ENCODE results near the gene FAM124B.

FAM124B gene

DNA sequence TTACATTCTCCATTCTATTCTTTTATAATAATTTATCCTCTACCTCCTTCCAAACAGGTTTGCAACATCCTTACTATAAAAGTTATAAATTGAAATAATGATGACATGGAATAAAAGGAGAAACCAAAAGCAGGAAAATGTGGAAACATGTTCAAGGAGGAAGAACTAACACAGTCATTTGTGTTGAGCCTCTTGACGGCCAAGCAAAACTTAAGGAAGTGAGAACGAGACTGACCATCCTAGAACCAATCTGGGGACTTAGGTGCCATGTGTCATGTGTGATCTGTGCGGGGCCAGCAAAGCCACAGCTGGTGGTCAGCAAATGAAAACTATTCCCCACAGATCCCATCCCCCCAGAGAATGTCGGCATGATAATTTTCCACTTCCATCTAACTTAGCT is 25.6 kb upstream of the FAM124B start:
- H3K27ac Mint-ChIP-seq = no peak overlapping the region

DNA sequence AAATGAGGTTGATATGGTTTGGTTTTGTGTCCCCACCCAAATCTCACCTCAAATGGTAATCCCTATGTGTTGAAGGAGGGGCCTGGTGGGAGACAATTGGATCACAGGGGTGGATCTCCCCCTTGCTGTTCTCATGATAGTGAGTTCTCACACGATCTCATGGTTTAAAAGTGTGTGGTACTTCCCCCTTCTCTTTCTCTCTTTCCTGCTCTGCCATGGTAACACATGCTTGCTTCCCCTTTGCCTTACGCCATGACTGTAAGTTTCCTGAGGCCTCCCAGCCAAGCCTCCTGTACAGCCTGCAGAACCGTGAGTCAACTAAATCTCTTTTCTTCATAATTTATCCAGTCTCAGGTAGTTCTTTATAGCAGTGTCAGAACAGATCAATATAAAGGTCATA is 24.7 kb upstream of the FAM124B start:
- no peaks in the 10 kb centered on the region for H3K4me1 Mint-ChIP-seq
- no peak overlapping the region for H3K4me3 Mint-ChIP-seq
- DNase-seq = no peak
- no peak for ATAC-seq
- no peak overlapping the region for H3K27ac Mint-ChIP-seq
- H3K27me3 Mint-ChIP-seq = peaks cover 13% of the 10 kb centered on the region
- H3K9me3 Mint-ChIP-seq = peaks cover 21 to 25% of the 10 kb centered on the region in 2 donors

More for the DNA sequence above, 25.6 kb upstream of the FAM124B start:
- no peak for DNase-seq
- peaks cover 13% of the 10 kb centered on the region for H3K27me3 Mint-ChIP-seq
- H3K9me3 Mint-ChIP-seq = peaks cover 15 to 25% of the 10 kb centered on the region in 2 donors
- ATAC-seq = no peak
- H3K4me3 Mint-ChIP-seq = no peak overlapping the region
- H3K4me1 Mint-ChIP-seq = peaks cover 7% of the 10 kb centered on the region

DNA sequence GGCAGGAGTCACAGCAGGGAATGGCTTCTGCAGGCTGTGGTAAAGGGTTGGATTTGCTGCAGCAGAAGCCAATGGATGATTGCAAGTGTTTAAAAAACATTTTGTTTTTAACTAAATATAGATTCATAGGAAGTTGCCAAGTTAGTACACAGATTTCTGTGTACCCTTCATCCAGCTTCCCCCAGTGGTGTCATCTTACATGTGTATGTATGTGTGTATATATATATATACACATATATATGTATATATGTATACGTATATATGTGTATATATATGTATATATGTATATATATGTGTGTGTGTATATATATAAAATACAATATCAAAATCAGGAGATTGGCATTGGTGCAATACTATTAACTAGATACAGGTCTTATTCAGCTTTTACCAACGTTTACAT is 19.2 kb upstream of the FAM124B start:
- DNase-seq (no peak), ATAC-seq (no peak)
- no peaks in the 10 kb centered on the region for H3K27me3 Mint-ChIP-seq
- H3K27ac Mint-ChIP-seq = no peak overlapping the region
- no peak overlapping the region for H3K4me3 Mint-ChIP-seq
- no peaks in the 10 kb centered on the region for H3K4me1 Mint-ChIP-seq
- peaks cover 7 to 15% of the 10 kb centered on the region in 2 donors for H3K9me3 Mint-ChIP-seq

DNA sequence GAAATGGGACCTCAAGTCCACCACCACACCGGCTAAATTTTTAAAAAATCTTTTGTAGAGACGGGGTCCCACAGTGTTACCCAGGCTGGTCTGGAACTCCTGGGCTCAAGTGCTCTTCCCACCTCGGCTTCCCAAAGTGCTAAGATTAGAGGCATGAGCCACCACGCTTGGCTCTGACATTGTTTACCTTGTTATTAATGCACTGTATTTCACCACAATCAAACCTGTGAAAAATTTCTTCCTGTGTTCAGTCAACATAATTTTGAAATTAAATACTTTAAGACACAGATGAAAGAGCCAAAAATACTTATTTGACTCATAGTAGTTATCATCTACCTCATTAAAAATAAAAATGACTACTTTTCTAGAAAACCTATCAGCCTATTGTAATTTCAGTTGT is 16.0 kb upstream of the FAM124B start:
- Mint-ChIP-seq H3K27me3 (no peaks in the 10 kb centered on the region), H3K4me1 (no peaks in the 10 kb centered on the region), H3K4me3 (no peak overlapping the region), H3K27ac (no peak overlapping the region), H3K9me3 (peaks cover 0 to 10% of the 10 kb centered on the region in 2 donors)
- ATAC-seq (no peak), DNase-seq (no peak)

DNA sequence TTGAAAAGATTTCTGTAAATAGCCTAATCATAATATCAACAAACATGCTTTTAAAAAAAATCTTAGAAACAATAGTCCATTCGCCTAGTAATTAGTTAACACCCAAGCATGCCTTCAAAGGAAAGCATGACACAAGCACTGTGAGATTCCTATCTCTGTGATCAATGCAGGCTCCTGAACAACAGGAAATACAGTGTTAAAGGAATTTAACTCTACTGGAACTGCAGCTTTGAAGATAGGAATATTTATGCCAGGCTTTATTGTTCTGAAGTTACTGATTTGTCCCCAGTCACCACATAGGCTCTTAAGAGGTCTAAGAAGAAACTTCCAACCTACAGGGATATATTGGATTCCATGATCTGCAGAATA is 15.4 kb upstream of the FAM124B start:
- no peak overlapping the region for H3K4me3 Mint-ChIP-seq
- H3K27ac Mint-ChIP-seq = no peak overlapping the region
- H3K4me1 Mint-ChIP-seq = no peaks in the 10 kb centered on the region
- no peaks in the 10 kb centered on the region for H3K27me3 Mint-ChIP-seq
- peaks cover 0 to 10% of the 10 kb centered on the region in 2 donors for H3K9me3 Mint-ChIP-seq
- no peak for DNase-seq
- no peak for ATAC-seq

DNA sequence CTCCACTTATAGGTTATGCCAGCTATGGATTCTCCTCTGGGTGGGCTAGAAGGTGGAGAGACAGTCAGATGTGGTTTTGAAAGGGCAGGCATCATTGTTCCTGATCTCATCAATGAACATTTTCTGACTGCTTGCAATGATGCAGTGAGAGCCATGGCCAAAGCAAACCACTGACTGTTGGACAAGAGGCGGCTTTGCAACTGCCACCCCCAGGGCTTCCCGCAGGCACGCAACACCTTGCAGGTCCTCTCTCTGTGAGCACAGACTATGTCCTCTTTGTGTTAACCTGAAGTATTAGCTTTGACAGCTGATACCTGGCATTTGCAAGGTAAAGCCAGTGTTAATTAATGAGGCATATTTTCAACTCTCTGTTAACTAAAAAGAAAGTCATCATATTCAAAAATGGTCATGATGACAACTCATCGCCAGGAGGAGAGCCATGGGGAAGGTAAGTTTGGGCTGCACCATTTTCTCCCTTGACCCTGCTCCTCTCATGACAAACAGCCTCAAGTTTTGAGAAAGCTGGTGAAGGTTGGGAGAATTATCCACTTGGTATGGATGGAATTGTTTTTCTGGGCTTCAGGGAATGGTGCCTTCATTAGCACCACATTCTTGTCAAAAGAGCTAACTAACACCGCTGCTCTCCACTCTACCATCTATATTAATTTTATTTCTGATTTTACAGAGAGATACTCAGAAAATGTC is 14.9 kb upstream of the FAM124B start:
- H3K9me3 Mint-ChIP-seq = peaks cover 0 to 5% of the 10 kb centered on the region in 2 donors
- no peak overlapping the region for H3K4me3 Mint-ChIP-seq
- no peak for ATAC-seq
- H3K27me3 Mint-ChIP-seq = no peaks in the 10 kb centered on the region
- no peak for DNase-seq
- H3K4me1 Mint-ChIP-seq = no peaks in the 10 kb centered on the region
- H3K27ac Mint-ChIP-seq = no peak overlapping the region

DNA sequence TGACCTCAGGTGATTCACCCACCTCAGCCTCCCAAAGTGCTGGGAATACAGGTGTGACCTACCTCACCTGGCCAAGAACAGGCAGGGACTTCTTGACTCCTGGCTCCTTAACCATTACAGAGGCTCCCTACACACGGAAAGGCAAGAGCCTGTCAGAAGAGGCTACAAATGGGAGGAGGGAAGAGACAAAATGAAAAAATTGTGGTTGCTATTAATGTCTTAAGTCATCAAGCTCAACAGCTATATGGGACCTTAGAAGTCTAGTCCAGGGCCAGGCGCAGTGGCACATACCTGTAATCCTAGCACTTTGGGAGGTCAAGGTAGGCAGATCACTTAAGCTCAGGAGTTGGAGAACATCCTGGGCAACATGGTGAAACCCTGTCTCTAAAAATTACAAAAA is 11.5 kb upstream of the FAM124B start:
- ATAC-seq = no peak
- Mint-ChIP-seq H3K4me1 (no peaks in the 10 kb centered on the region), H3K27ac (no peak overlapping the region), H3K4me3 (no peak overlapping the region), H3K9me3 (no peaks in the 10 kb centered on the region), H3K27me3 (no peaks in the 10 kb centered on the region)
- no peak for DNase-seq

DNA sequence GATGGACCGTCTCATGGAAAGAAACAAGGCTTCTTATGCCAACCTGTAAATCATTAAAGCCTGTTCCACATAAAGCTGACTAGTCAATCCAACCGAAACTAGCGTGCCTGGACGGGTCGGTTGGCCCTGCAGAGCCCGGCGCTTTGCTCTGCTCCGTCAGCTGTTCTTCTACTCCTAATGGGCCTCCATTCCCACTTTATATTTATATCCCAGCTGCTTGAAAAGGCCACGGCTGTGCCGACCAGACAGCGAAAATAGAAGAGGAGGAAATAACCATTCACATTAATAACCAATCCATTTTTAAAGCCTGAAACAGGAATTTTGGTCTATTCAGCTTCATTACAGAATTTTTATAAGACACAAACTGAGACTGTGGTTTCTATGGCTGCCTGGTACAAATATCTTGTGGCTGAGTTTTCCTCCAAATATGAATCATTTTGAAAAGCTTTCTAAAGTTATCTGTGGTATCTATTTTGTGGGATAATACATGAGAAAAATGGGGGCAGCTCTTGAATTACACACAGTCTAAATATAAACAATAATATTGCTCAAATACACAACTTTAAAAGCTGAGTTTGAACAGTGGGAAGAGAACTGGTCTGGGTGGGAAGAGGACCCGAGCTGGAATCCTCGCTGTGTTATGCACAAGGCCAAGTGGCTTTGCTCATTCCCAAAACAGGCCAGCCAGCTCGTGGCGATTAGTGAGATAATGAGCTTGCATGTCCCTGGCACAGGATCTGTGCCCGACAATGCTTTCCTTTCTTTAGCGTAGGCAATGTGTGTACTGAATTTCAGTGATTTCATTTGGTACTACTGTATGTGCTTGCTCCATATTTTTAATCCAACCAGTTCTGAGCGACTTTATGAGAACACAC is 10.5 kb upstream of the FAM124B start:
- H3K4me3 Mint-ChIP-seq = no peak overlapping the region
- no peaks in the 10 kb centered on the region for H3K27me3 Mint-ChIP-seq
- peaks cover 3% of the 10 kb centered on the region for H3K4me1 Mint-ChIP-seq
- H3K9me3 Mint-ChIP-seq = no peaks in the 10 kb centered on the region
- no peak overlapping the region for H3K27ac Mint-ChIP-seq
- DNase-seq (no peak), ATAC-seq (no peak)

DNA sequence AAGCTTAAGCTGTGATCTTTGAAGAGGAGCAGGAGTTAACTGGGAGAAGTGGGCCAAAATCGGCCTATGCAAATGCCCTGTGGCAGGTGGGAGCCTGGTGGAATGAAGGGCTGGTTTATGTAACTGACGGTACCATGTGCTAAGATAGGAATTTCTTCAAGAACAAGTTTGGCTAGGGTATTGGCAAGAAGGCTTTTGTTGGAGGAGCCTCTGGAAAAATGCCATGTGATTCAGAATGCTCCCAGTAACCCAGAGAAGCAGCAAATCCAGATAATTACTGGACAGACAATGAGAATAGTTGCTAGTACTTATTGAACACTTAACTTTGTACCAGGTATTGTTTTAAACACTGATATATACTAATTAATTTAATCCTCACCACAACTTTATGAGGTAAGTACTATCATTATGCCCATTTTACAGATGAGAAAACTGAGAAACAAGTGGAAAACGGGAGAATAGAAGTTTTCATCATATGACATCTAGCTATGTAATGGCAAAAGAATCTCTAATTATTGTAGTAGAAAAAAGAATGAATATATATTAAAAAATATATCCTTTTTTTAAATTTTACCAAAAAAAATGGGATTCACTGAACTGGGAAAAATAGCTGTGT is 9.1 kb upstream of the FAM124B start:
- ATAC-seq (no peak), DNase-seq (no peak)
- H3K27ac Mint-ChIP-seq = no peak overlapping the region
- H3K4me3 Mint-ChIP-seq = no peak overlapping the region
- peaks cover 0 to 5% of the 10 kb centered on the region in 2 donors for H3K9me3 Mint-ChIP-seq
- peaks cover 7% of the 10 kb centered on the region for H3K4me1 Mint-ChIP-seq
- H3K27me3 Mint-ChIP-seq = no peaks in the 10 kb centered on the region

DNA sequence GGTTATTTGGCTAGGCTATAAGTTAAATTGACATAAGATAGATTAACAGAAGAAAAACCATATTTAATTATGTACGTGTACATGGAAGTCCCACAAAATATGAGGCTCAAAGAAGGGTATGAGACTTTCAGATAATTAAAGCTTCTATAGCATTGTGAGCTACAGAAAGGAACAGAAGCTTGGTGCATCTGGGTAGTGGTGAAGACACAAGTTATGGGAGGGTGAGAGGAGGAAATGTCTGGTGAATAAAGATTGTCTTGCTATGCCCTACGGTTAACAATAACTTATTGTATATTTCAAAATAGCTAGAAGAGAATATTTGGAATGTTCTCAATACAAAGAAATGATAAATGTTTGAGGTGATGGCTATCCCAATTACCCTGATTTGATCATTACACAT is 6.8 kb upstream of the FAM124B start:
- no peak overlapping the region for H3K4me3 Mint-ChIP-seq
- ATAC-seq = no peak
- no peak overlapping the region for H3K27ac Mint-ChIP-seq
- DNase-seq = no peak
- peaks cover 0 to 5% of the 10 kb centered on the region in 2 donors for H3K9me3 Mint-ChIP-seq
- peaks cover 7% of the 10 kb centered on the region for H3K4me1 Mint-ChIP-seq
- H3K27me3 Mint-ChIP-seq = no peaks in the 10 kb centered on the region

DNA sequence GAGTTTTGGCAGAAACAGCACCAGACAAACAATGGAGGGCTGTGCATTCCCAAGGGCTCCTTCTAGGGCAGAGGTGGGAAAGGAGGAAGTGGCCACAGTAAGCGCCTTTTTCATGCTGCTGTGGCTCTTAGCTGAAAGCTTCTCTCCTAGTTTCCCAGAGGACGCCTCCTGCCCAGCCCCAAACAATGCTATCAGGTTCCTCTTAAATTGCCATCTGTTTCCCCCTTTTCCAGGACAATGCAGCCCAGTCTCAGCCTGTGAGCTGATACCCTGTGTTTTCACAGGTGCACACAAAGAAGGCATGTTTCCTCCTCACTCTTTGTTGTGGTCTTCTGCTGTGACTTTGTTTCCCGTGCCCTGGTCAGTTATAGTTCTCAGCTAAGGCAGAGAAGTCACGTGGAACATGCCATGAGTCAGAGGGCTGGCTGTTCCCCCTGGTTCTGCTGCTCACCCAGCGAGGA is 5.4 kb upstream of the FAM124B start:
- Mint-ChIP-seq H3K4me3 (no peak overlapping the region), H3K27me3 (no peaks in the 10 kb centered on the region), H3K9me3 (peaks cover 0 to 5% of the 10 kb centered on the region in 2 donors), H3K27ac (peak overlapping the region in 1 of 2 donors; percentile 71), H3K4me1 (peaks cover 11% of the 10 kb centered on the region)
- DNase-seq (no peak), ATAC-seq (no peak)

DNA sequence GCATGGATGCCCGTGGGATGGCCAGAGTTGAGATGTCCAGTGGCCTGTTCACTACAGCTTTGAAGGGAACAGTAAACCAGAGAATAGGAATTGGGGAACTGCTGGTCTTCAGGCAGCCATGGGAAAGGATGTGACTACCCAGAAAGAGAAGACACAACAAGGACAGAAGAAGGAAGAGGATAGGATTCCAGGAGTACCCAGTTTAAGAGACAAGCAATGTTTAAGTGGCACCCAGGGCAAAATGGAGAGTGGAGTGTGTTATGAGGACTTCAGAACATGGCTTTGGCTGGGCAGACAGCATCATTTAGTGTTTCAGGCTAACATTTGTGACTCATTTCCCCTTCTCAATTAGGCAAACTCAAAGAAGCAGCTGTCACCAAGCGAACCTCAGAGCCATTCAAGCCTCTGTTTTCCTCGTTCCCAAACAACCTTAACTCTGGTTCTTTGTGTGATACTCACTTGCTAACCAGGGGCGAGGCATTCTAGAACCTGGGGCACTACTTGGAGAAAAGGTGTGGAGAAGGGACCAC is 4.0 kb upstream of the FAM124B start:
- H3K27me3 Mint-ChIP-seq = peaks cover 7% of the 10 kb centered on the region
- DNase-seq (no peak), ATAC-seq (no peak)
- H3K4me1 Mint-ChIP-seq = peaks cover 24% of the 10 kb centered on the region
- H3K4me3 Mint-ChIP-seq = no peak overlapping the region
- H3K27ac Mint-ChIP-seq = no peak overlapping the region
- H3K9me3 Mint-ChIP-seq = peaks cover 0 to 5% of the 10 kb centered on the region in 2 donors

DNA sequence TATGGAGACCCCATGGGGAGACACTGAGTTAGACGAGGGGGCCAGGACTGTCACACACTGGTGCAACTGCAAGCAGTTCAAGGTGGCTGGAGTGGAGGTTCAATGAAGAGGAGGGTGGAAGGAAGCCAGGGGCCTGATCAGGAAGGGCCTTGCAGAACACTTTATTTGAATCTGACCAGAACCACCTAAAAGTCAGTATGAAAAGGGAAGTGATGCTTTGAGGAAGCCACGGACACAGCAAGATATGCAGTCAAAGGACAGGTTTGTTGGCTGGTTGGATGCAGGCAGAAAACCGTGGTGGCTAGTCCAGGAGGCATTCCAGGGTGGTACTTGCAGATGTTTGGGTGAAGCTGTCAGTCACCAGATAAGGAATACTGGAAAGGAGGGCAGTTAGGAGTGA is 3.5 kb upstream of the FAM124B start:
- Mint-ChIP-seq H3K4me1 (peaks cover 25% of the 10 kb centered on the region), H3K27me3 (peaks cover 8% of the 10 kb centered on the region), H3K9me3 (peaks cover 0 to 5% of the 10 kb centered on the region in 2 donors), H3K4me3 (no peak overlapping the region), H3K27ac (no peak overlapping the region)
- ATAC-seq (no peak), DNase-seq (no peak)

DNA sequence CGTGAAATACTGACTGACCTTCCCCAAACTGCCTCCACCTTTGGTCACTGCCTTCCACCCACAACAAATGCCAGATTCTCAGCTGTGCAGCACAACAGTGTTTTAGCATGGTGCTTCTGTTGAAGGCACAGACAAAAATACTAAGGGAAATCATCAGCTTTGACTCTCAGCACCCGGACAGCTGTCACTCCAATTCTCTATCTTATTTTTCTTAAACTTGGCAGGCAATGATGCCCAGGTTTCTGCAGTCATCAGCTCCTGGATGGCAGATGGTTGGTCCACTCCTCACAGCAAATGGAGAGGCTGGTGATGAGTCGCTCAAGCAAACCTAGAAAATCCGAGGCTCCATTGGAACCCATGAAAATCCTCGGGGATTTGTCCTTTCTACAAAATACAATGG is 2.9 kb upstream of the FAM124B start:
- ATAC-seq = no peak
- Mint-ChIP-seq H3K4me1 (peaks cover 25% of the 10 kb centered on the region), H3K27ac (no peak overlapping the region), H3K27me3 (peaks cover 8% of the 10 kb centered on the region), H3K9me3 (peaks cover 0 to 5% of the 10 kb centered on the region in 2 donors), H3K4me3 (no peak overlapping the region)
- DNase-seq = no peak

DNA sequence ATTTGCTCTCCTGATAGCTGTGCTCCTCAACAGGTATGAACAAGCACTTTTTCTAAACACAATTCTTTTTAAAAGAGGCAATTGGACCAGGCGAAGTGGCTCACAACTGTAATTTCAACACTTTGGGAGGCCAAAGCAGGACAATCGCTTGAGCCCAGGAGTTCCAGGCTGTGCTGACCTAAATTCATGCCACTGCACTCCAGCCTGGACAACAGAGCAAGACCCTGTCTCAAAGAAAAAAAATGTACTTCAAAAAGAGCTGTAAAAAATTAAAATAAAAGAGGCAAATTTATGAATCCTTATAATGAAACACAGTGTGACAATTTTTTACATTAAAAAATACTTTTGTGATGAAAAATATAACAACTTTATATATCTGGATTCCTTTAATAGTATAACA is 1.8 kb upstream of the FAM124B start:
- H3K9me3 Mint-ChIP-seq = peaks cover 0 to 5% of the 10 kb centered on the region in 2 donors
- no peak for DNase-seq
- no peak overlapping the region for H3K27ac Mint-ChIP-seq
- H3K4me1 Mint-ChIP-seq = peaks cover 25% of the 10 kb centered on the region
- ATAC-seq = no peak
- H3K27me3 Mint-ChIP-seq = peaks cover 8% of the 10 kb centered on the region
- H3K4me3 Mint-ChIP-seq = no peak overlapping the region

All from stimulated activated naive CD8-positive, alpha-beta T cell treated with anti-CD3 and anti-CD28 coated beads, Interleukin-15, amount 100 ng/mL, for 72 hours (primary cell).